H9 (cell line): ENCODE measurements around the gene MB. TPM values are rescaled to one million over a fixed set of nuclear protein-coding genes. Genes with fewer than 3 reads are reported as not detected.

Experiments used
- DNase-seq: peaks from one replicate; pipeline ENCODE4 v3.0.0-alpha.2; 2017
- H2AFZ ChIP-seq: one replicate; pipeline ENCODE4 v1.6.1; 2013; ENCODE audit warnings: mild to moderate bottlenecking, low read length, control low read depth, moderate library complexity
- H2AK5ac ChIP-seq: 2 replicates; pipeline ENCODE4 v1.6.1; 2013; ENCODE audit warnings: low read length, control low read depth, mixed read lengths; ENCODE audit not compliant: insufficient read length
- H2BK120ac ChIP-seq: one replicate; pipeline ENCODE4 v1.6.1; 2013; ENCODE audit warnings: low read depth, mild to moderate bottlenecking, low read length, control low read depth, inconsistent platforms; ENCODE audit not compliant: poor library complexity, severe bottlenecking
- H2BK12ac ChIP-seq: 2 replicates; pipeline ENCODE4 v1.6.1; 2013; ENCODE audit warnings: low read length, control low read depth, mixed read lengths, low read depth; ENCODE audit not compliant: insufficient read length
- H2BK15ac ChIP-seq: 2 replicates; pipeline ENCODE4 v1.6.1; 2013; ENCODE audit warnings: low read depth, low read length, control low read depth
- H2BK20ac ChIP-seq: one replicate; pipeline ENCODE4 v1.6.1; 2013; ENCODE audit warnings: low read depth, mild to moderate bottlenecking, low read length, control low read depth, inconsistent platforms; ENCODE audit not compliant: poor library complexity, severe bottlenecking
- H2BK5ac ChIP-seq: 2 replicates; pipeline ENCODE4 v1.6.1; 2013; ENCODE audit warnings: low read length, control low read depth, mixed read lengths; ENCODE audit not compliant: insufficient read length
- H3K14ac ChIP-seq: 2 replicates; pipeline ENCODE4 v1.6.1; 2013; ENCODE audit warnings: low read length, control low read depth; ENCODE audit not compliant: insufficient read depth
- H3K18ac ChIP-seq: 2 replicates; pipeline ENCODE4 v1.6.1; 2013; ENCODE audit warnings: low read depth, mild to moderate bottlenecking, mixed read lengths, low read length, control low read depth; ENCODE audit not compliant: insufficient read length
- H3K23ac ChIP-seq: 2 replicates; pipeline ENCODE4 v1.6.1; 2013; ENCODE audit warnings: low read length, control low read depth, mixed read lengths, low read depth; ENCODE audit not compliant: insufficient read length
- H3K23me2 ChIP-seq: 2 replicates; pipeline ENCODE4 v1.6.1; 2013; ENCODE audit warnings: low read depth, mild to moderate bottlenecking, mixed read lengths, low read length, control low read depth; ENCODE audit not compliant: insufficient read length, poor library complexity, severe bottlenecking
- H3K27ac ChIP-seq: 2 replicates; pipeline ENCODE4 v1.5.1; 2013; ENCODE audit warnings: low read length, control low read depth, mixed read lengths, low read depth; ENCODE audit not compliant: insufficient read length
- H3K27me3 ChIP-seq: 2 replicates; pipeline ENCODE4 v1.6.1; 2013; ENCODE audit warnings: low read length, control low read depth, inconsistent platforms; ENCODE audit not compliant: insufficient read depth
- H3K4ac ChIP-seq: 2 replicates; pipeline ENCODE4 v1.6.1; 2013; ENCODE audit warnings: low read depth, mild to moderate bottlenecking, control low read depth, inconsistent platforms, low read length, moderate library complexity
- H3K4me1 ChIP-seq: 2 replicates; pipeline ENCODE4 v1.6.1; 2013; ENCODE audit warnings: low read length, control low read depth, inconsistent platforms; ENCODE audit not compliant: insufficient read depth
- H3K4me2 ChIP-seq: 2 replicates; pipeline ENCODE4 v1.6.1; 2013; ENCODE audit warnings: low read length, control low read depth, mixed read lengths; ENCODE audit not compliant: insufficient read length, insufficient read depth
- H3K56ac ChIP-seq: 2 replicates; pipeline ENCODE4 v1.6.1; 2013; ENCODE audit warnings: low read depth, mild to moderate bottlenecking, mixed read lengths, low read length, control low read depth; ENCODE audit not compliant: insufficient read length
- H3K79me1 ChIP-seq: 2 replicates; pipeline ENCODE4 v1.6.1; 2013; ENCODE audit warnings: low read depth, mild to moderate bottlenecking, moderate library complexity, low read length, control low read depth, inconsistent platforms; ENCODE audit not compliant: insufficient read depth, poor library complexity, severe bottlenecking
- H3K79me2 ChIP-seq: 2 replicates; pipeline ENCODE4 v1.6.1; 2013; ENCODE audit warnings: low read length, control low read depth, inconsistent platforms; ENCODE audit not compliant: insufficient read depth
- H3K9ac ChIP-seq: 2 replicates; pipeline ENCODE4 v1.6.1; 2013; ENCODE audit warnings: low read length, control low read depth, mixed read lengths; ENCODE audit not compliant: insufficient read length; ENCODE audit errors: extremely low read depth
- H3K9me3 ChIP-seq: one replicate; pipeline ENCODE4 v1.6.1; 2013; ENCODE audit warnings: low read depth, low read length, inconsistent platforms; ENCODE audit not compliant: control insufficient read depth
- H3T11ph ChIP-seq: one replicate; pipeline ENCODE4 v1.6.1; 2013; ENCODE audit warnings: mild to moderate bottlenecking, low read length, control low read depth, inconsistent platforms
- H4K20me1 ChIP-seq: one replicate; pipeline ENCODE4 v1.6.1; 2013; ENCODE audit not compliant: control insufficient read depth, insufficient read length, insufficient read depth
- H4K5ac ChIP-seq: 2 replicates; pipeline ENCODE4 v1.6.1; 2013; ENCODE audit warnings: low read depth, mild to moderate bottlenecking, mixed read lengths, low read length, control low read depth; ENCODE audit not compliant: insufficient read length
- H4K8ac ChIP-seq: replicated peaks from 2 replicates; pipeline ENCODE4 v1.6.1; 2013; ENCODE audit warnings: low read length, control low read depth, mixed read lengths, low read depth; ENCODE audit not compliant: insufficient read length
- H4K91ac ChIP-seq: 2 replicates; pipeline ENCODE4 v1.6.1; 2013; ENCODE audit warnings: low read depth, mild to moderate bottlenecking, moderate library complexity, mixed read lengths, low read length, control low read depth; ENCODE audit not compliant: insufficient read length
- H3K27ac Mint-ChIP-seq, 3 experiments: 2 replicates in 2 of 3; 3 replicates in 1 of 3; pipeline ENCODE4 v1.8.0; 2020 to 2021; ENCODE audit warnings: mixed read lengths in 3 of 3, mild to moderate bottlenecking in 1 of 3, moderate library complexity in 1 of 3
- H3K27me3 Mint-ChIP-seq: 2 replicates; pipeline ENCODE4 v1.8.0; 2021; ENCODE audit warnings: low read depth, mild to moderate bottlenecking, moderate library complexity, mixed read lengths
- H3K36me3 Mint-ChIP-seq, 3 experiments: 2 replicates in 2 of 3; 3 replicates in 1 of 3; pipeline ENCODE4 v1.8.0; 2020 to 2021; ENCODE audit warnings: low read depth in 3 of 3, mixed read lengths in 3 of 3; ENCODE audit not compliant: insufficient read depth in 1 of 3
- H3K4me1 Mint-ChIP-seq, 2 experiments: 2 replicates each; pipeline ENCODE4 v1.8.0; 2020; ENCODE audit warnings: mixed read lengths in 2 of 2
- H3K4me3 Mint-ChIP-seq, 2 experiments: 2 replicates in 1 of 2; 3 replicates in 1 of 2; pipeline ENCODE4 v1.8.0; 2020 to 2021; ENCODE audit warnings: mild to moderate bottlenecking in 2 of 2, mixed read lengths in 2 of 2, moderate library complexity in 1 of 2
- H3K9me3 Mint-ChIP-seq, 2 experiments: 2 replicates in 1 of 2; 3 replicates in 1 of 2; pipeline ENCODE4 v1.8.0; 2020; ENCODE audit warnings: mild to moderate bottlenecking in 2 of 2, mixed read lengths in 2 of 2, moderate library complexity in 1 of 2
- CTCF ChIP-seq: fragments of 200-600 bp; sonication (generic); conservative IDR thresholded peaks from 3 replicates; pipeline ENCODE4 v1.8.0; 2021; ENCODE audit warnings: antibody characterized with exemption, mild to moderate bottlenecking
- WGBS: extraction: QIAGEN DNeasy Blood & Tissue Kit; methylation state at CpG from one replicate; pipeline ENCODE4 v1.1.7; 2013; ENCODE audit warnings: missing lambda C conversion rate, low lambda C conversion rate, mixed read lengths; ENCODE audit not compliant: insufficient read length; ENCODE audit errors: extremely low coverage; 5-methylcytosine and 5-hydroxymethylcytosine counted together
- total RNA-seq: library from RNA; stranded (reverse); gene quantifications from 2 replicates; pipeline ENCODE4 v1.2.1, GENCODE V29; 2021

MB gene
- total RNA-seq, 1 experiment from 2014 or later = 0.55 TPM

DNA sequence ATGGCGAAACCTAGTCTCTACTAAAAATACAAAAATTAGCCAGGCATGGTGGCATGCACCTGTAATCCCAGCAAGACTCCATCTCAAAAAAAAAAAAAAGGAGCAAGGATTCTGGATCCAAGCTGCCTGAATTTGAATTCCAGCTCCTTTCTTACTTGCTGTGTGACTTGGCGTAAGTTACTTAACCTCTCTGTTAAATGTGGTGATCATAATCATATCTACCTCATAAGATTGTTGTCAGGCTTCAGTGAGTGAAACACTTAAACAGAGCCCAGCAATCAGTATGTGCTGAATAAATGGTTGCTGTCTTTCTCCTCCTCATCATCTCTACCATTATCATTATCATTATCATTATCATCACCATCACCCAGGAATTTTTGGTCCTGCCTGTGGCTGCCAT, 2.7 kb downstream of the MB start:
- no peak overlapping the region for H4K5ac ChIP-seq
- no peaks in the 10 kb centered on the region for H3K27me3 ChIP-seq
- H3K79me1 ChIP-seq = no peaks in the 10 kb centered on the region
- H3K27ac Mint-ChIP-seq = no peak overlapping the region
- H3K56ac ChIP-seq = no peak overlapping the region
- no peak overlapping the region for H2BK120ac ChIP-seq
- H3T11ph ChIP-seq = no peak overlapping the region
- H2AK5ac ChIP-seq = no peak overlapping the region
- no peak overlapping the region for H4K91ac ChIP-seq
- no peaks in the 10 kb centered on the region for H3K79me2 ChIP-seq
- no peak for TF ChIP-seq CTCF
- no peak overlapping the region for H2BK20ac ChIP-seq
- no peak overlapping the region for H3K27ac ChIP-seq
- no peak overlapping the region for H2BK12ac ChIP-seq
- no peak overlapping the region for H3K14ac ChIP-seq
- H2BK5ac ChIP-seq = no peak overlapping the region
- H3K4me1 Mint-ChIP-seq = peaks cover 0 to 5% of the 10 kb centered on the region in 2 experiments; a peak in 1 of 4 replicates
- whole genome bisulfite sequencing = no CpG with 5 or more reads among the region's 2 CpGs
- H3K27me3 Mint-ChIP-seq = peaks cover 11% of the 10 kb centered on the region
- no peak overlapping the region for H3K4me3 Mint-ChIP-seq
- no peaks in the 10 kb centered on the region for H3K9me3 Mint-ChIP-seq
- H3K4me2 ChIP-seq = no peak overlapping the region
- no peaks in the 10 kb centered on the region for H4K20me1 ChIP-seq
- H3K23me2 ChIP-seq = no peaks in the 10 kb centered on the region
- H4K8ac ChIP-seq = no peak overlapping the region
- H3K4me1 ChIP-seq = no peaks in the 10 kb centered on the region
- H3K4ac ChIP-seq = no peak overlapping the region
- no peaks in the 10 kb centered on the region for H3K9me3 ChIP-seq
- no peak overlapping the region for H2BK15ac ChIP-seq
- H3K36me3 Mint-ChIP-seq = no peaks in the 10 kb centered on the region
- no peak overlapping the region for H3K23ac ChIP-seq
- H3K9ac ChIP-seq = no peak overlapping the region
- H2AFZ ChIP-seq = no peak overlapping the region
- no peak overlapping the region for H3K18ac ChIP-seq
- DNase-seq = no peak
